ENCODE measurements around the gene ALDH4A1. TPM values are rescaled to one million over a fixed set of nuclear protein-coding genes. Genes with fewer than 3 reads are reported as not detected.

ALDH4A1 gene
- total RNA-seq, 1 experiment from 2014 or later = 26.1 TPM

DNA sequence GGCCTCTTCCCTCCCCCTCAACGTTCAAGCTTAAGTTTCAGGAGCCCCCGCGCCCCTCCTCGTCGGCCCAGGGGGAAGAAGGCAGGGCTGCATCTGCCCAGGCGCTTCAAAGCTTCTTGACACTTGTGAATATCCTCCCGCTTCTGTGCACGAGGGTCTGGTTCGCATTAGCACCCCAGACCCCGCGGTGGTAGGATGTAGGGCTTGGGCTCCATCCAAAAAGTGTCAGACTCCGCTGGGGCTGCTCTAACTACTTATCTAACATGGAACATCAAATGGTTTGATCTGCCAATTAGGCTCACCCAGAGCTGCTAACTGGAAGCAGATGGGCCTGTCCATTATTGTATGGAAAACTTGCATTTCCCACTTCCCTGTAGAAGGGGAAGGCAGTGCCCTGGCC lies 71.8 kb downstream of the ALDH4A1 start:
- H3K36me3 Mint-ChIP-seq (ENCODE audit: insufficient read depth in 1 of 3, low read depth in 3 of 3) = peaks cover 1 to 7% (median 4%) of the 10 kb centered on the region in 3 experiments; a peak in 3 of 7 replicates
- Histone ChIP-seq H3K4me2 (ENCODE audit: insufficient read depth, insufficient read length, low read length) (no peak overlapping the region), H2BK5ac (ENCODE audit: insufficient read length, low read length) (no peak overlapping the region), H3K27me3 (ENCODE audit: insufficient read depth, low read length) (no peaks in the 10 kb centered on the region; the same call in 1 of the 2 replicates), H3K27ac (ENCODE audit: insufficient read length, low read depth, low read length) (no peak overlapping the region), H3K23ac (ENCODE audit: insufficient read length, low read depth, low read length) (no peak overlapping the region), H2AFZ (ENCODE audit: low read length) (no peak overlapping the region), H3K56ac (ENCODE audit: insufficient read length, low read depth, low read length) (no peak overlapping the region), H3K4me1 (ENCODE audit: insufficient read depth, low read length) (no peaks in the 10 kb centered on the region), H3K4ac (ENCODE audit: low read depth, low read length) (no peak overlapping the region), H2BK120ac (ENCODE audit: low read depth, low read length, poor library complexity, severe bottlenecking) (no peak overlapping the region), H2BK12ac (ENCODE audit: insufficient read length, low read depth, low read length) (no peak overlapping the region), H3K14ac (ENCODE audit: insufficient read depth, low read length) (no peak overlapping the region), H3K9ac (ENCODE audit: extremely low read depth, insufficient read length, low read length) (no peak overlapping the region), H2AK5ac (ENCODE audit: insufficient read length, low read length) (no peak overlapping the region), H3K18ac (ENCODE audit: insufficient read length, low read depth, low read length) (no peak overlapping the region), H4K20me1 (ENCODE audit: control insufficient read depth, insufficient read depth, insufficient read length) (no peaks in the 10 kb centered on the region), H3K79me2 (ENCODE audit: insufficient read depth, low read length) (no peaks in the 10 kb centered on the region), H2BK15ac (ENCODE audit: low read depth, low read length) (no peak overlapping the region), H4K8ac (replicated peaks; ENCODE audit: insufficient read length, low read depth, low read length) (no peak overlapping the region), H3K9me3 (ENCODE audit: control insufficient read depth, low read depth, low read length) (no peaks in the 10 kb centered on the region), H4K91ac (ENCODE audit: insufficient read length, low read depth, low read length) (no peak overlapping the region), H3T11ph (ENCODE audit: low read length) (no peak overlapping the region), H2BK20ac (ENCODE audit: low read depth, low read length, poor library complexity, severe bottlenecking) (no peak overlapping the region), H3K23me2 (ENCODE audit: insufficient read length, low read depth, low read length, poor library complexity, severe bottlenecking) (no peaks in the 10 kb centered on the region), H4K5ac (ENCODE audit: insufficient read length, low read depth, low read length) (no peak overlapping the region), H3K79me1 (ENCODE audit: insufficient read depth, low read depth, low read length, poor library complexity, severe bottlenecking) (no peaks in the 10 kb centered on the region)
- peaks cover 18 to 29% of the 10 kb centered on the region in 2 experiments for H3K9me3 Mint-ChIP-seq
- TF ChIP-seq, protein P1, sequence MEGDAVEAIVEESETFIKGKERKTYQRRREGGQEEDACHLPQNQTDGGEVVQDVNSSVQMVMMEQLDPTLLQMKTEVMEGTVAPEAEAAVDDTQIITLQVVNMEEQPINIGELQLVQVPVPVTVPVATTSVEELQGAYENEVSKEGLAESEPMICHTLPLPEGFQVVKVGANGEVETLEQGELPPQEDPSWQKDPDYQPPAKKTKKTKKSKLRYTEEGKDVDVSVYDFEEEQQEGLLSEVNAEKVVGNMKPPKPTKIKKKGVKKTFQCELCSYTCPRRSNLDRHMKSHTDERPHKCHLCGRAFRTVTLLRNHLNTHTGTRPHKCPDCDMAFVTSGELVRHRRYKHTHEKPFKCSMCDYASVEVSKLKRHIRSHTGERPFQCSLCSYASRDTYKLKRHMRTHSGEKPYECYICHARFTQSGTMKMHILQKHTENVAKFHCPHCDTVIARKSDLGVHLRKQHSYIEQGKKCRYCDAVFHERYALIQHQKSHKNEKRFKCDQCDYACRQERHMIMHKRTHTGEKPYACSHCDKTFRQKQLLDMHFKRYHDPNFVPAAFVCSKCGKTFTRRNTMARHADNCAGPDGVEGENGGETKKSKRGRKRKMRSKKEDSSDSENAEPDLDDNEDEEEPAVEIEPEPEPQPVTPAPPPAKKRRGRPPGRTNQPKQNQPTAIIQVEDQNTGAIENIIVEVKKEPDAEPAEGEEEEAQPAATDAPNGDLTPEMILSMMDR (conservative IDR thresholded peaks at IDR 0.05) = no peak
- H3K27me3 Mint-ChIP-seq (ENCODE audit: low read depth) = peaks cover 42% of the 10 kb centered on the region
- H3K27ac Mint-ChIP-seq = no peak overlapping the region
- no peaks in the 10 kb centered on the region for H3K4me1 Mint-ChIP-seq
- WGBS (ENCODE audit: extremely low coverage, insufficient read length, low lambda C conversion rate) = no CpG with 5 or more reads among the region's 12 CpGs
- H3K4me3 Mint-ChIP-seq = no peak overlapping the region
- DNase-seq = no peak
